Endothelial cell of umbilical vein (primary cell): ENCODE data around the gene R3HCC1L. TPM values are rescaled to one million over a fixed set of nuclear protein-coding genes. Genes with fewer than 3 reads are reported as not detected.

Experiments
- BruUV-seq: library from RNA; stranded (reverse); fragments of 400-500 nt; replicated peaks from 2 replicates; lab custom pipeline; 2021; lab: Mats Ljungman, UMichigan
- CTCF ChIA-PET: fragments of 300-600, 350-600 bp; sonication (Branson Sonifier 250); formaldehyde crosslinking; loops from one replicate; lab custom pipeline; 2021; ENCODE audit warnings: antibody characterized with exemption, inconsistent platforms; lab: Charles Lee
- POLR2A ChIA-PET: fragments of 300-600, 350-600 bp; sonication (Branson Sonifier 250); formaldehyde crosslinking; loops from one replicate; lab custom pipeline; 2021; ENCODE audit warnings: antibody characterized with exemption, inconsistent platforms; lab: Charles Lee
- DNase-seq: peaks from one replicate; pipeline ENCODE4 v3.0.0-alpha.2; 2011; ENCODE audit warnings: low read depth, low spot score
- FAIRE-seq: peaks from 2 replicates; lab custom pipeline; 2011; peaks lifted over from hg19 to GRCh38; lab: Jason Lieb, UNC
- H2AFZ ChIP-seq: 2 replicates; pipeline ENCODE4 v1.6.0; 2012; ENCODE audit warnings: low read depth, low read length, control low read depth, inconsistent platforms
- H3K27ac ChIP-seq: 2 replicates; pipeline ENCODE4 v1.5.1; 2011; ENCODE audit warnings: low read depth, mild to moderate bottlenecking, control low read depth, low read length, moderate library complexity; ENCODE audit not compliant: insufficient read depth
- H3K27me3 ChIP-seq, 2 experiments: 2 replicates each; pipeline versions ENCODE4 v1.6.0 to v1.6.1; 2011; ENCODE audit warnings: low read length in 2 of 2, mixed read lengths in 1 of 2; ENCODE audit not compliant: control insufficient read depth in 2 of 2, insufficient read depth in 2 of 2
- H3K36me3 ChIP-seq, 2 experiments: 2 replicates in 1 of 2; 3 replicates in 1 of 2; pipeline ENCODE4 v1.5.1; 2011; ENCODE audit warnings: low read length in 2 of 2, mild to moderate bottlenecking in 1 of 2, moderate library complexity in 1 of 2; ENCODE audit not compliant: control insufficient read depth in 2 of 2, insufficient read depth in 2 of 2; ENCODE audit errors: extremely low read depth in 1 of 2
- H3K4me1 ChIP-seq: 3 replicates; pipeline ENCODE4 v1.5.1; 2011; ENCODE audit warnings: mild to moderate bottlenecking, low read length; ENCODE audit not compliant: control insufficient read depth, insufficient read depth; ENCODE audit errors: extremely low read depth
- H3K4me2 ChIP-seq: 2 replicates; pipeline ENCODE4 v1.6.1; 2011; ENCODE audit warnings: low read length, control low read depth, mixed read lengths; ENCODE audit not compliant: insufficient read depth
- H3K4me3 ChIP-seq, 3 experiments: fragments of 200-600 bp in 1 of 3; sonication (generic), shearing (Covaris generic) in 1 of 3; replicated peaks in 1 of 3; 2 replicates each; pipeline ENCODE4 v1.5.1; 2011 to 2016; ENCODE audit warnings: control low read depth in 3 of 3, low read length in 3 of 3, mild to moderate bottlenecking in 2 of 3, inconsistent platforms in 1 of 3, low read depth in 1 of 3, moderate library complexity in 1 of 3; ENCODE audit not compliant: insufficient read depth in 1 of 3
- H3K79me2 ChIP-seq: 2 replicates; pipeline ENCODE4 v1.6.0; 2012; ENCODE audit warnings: low read length, inconsistent platforms; ENCODE audit not compliant: control insufficient read depth, insufficient read depth
- H3K9ac ChIP-seq: replicated peaks from 2 replicates; pipeline ENCODE3; 2011; ENCODE audit warnings: low read length, control low read depth; ENCODE audit not compliant: insufficient read depth; ENCODE audit errors: extremely low read depth
- H3K9me1 ChIP-seq: replicated peaks from 3 replicates; pipeline ENCODE4 v1.6.0; 2011; ENCODE audit warnings: mild to moderate bottlenecking, low read length; ENCODE audit not compliant: control insufficient read depth, insufficient read depth; ENCODE audit errors: extremely low read depth
- H3K9me3 ChIP-seq: replicated peaks from 2 replicates; pipeline ENCODE4 v1.5.1; 2012; ENCODE audit warnings: low read length, inconsistent platforms; ENCODE audit not compliant: control insufficient read depth, insufficient read depth
- H4K20me1 ChIP-seq: replicated peaks from 2 replicates; pipeline ENCODE3; 2011; ENCODE audit warnings: mild to moderate bottlenecking, low read length; ENCODE audit not compliant: control insufficient read depth, insufficient read depth; ENCODE audit errors: extremely low read depth
- EZH2 ChIP-seq: IDR thresholded peaks from 2 replicates; pipeline ENCODE4 v1.6.1; 2012; ENCODE audit warnings: borderline replicate concordance, low read depth, mild to moderate bottlenecking, moderate library complexity, low read length, inconsistent platforms; ENCODE audit not compliant: severe bottlenecking
- FOS ChIP-seq: IDR thresholded peaks from 2 replicates; pipeline ENCODE4 v1.6.1; 2011; ENCODE audit warnings: mild to moderate bottlenecking, low read length, moderate library complexity, borderline replicate concordance; ENCODE audit not compliant: insufficient read depth
- GATA2 ChIP-seq: IDR thresholded peaks from 2 replicates; pipeline ENCODE4 v1.7.0; 2011; ENCODE audit warnings: low read depth, mild to moderate bottlenecking, moderate library complexity, mixed read lengths, low read length; ENCODE audit not compliant: insufficient read length, insufficient read depth
- JUN ChIP-seq: IDR thresholded peaks from 2 replicates; pipeline ENCODE4 v1.6.1; 2011; ENCODE audit warnings: borderline replicate concordance, low read depth; ENCODE audit not compliant: insufficient read length, insufficient read depth
- MYC ChIP-seq: IDR thresholded peaks from one replicate; pipeline ENCODE4 v1.6.1; 2011; ENCODE audit warnings: mild to moderate bottlenecking, low read depth, low read length
- POLR2A ChIP-seq: IDR thresholded peaks from 2 replicates; pipeline ENCODE4 v1.6.1; 2012; ENCODE audit warnings: low read depth, mild to moderate bottlenecking, control low read depth, low read length
- POLR2AphosphoS5 ChIP-seq: IDR thresholded peaks from 2 replicates; pipeline ENCODE4 v1.6.1; 2012; ENCODE audit warnings: low read depth, mild to moderate bottlenecking, control low read depth, low read length, moderate library complexity; ENCODE audit not compliant: insufficient read depth
- dilution Hi-C: fragments of 300-500 bp; cut with MboI; formaldehyde crosslinking; loops from one replicate; pipeline ENCODE4 v1.15.0; 2019; ENCODE audit warnings: low sequenced_read_pairs; ENCODE audit not compliant: extremely low pct_ligation_motif_present
- intact Hi-C: fragments of 100-400 bp; cut with micrococcal nuclease; formaldehyde crosslinking; loops from one replicate; pipeline ENCODE4 v1.10.0; 2022
- polyA plus RNA-seq, 4 experiments: library from polyadenylated mRNA; depleted of rRNA in 3 of 4; stranded (reverse) in 3 of 4; unstranded in 1 of 4; fragments of >200 nt; gene quantifications; 2 replicates each; pipeline versions ENCODE4 v1.2.1 to v1.2.3, GENCODE V29; 2011 to 2012; ENCODE audit warnings: missing spikeins in 1 of 4
- total RNA-seq: library from RNA; stranded (reverse); gene quantifications from 2 replicates; pipeline ENCODE4 v1.2.3, GENCODE V29; 2021
- TF ChIP-seq, protein P1 (sequence below): IDR thresholded peaks from 2 replicates; pipeline ENCODE4 v1.6.1; 2011; ENCODE audit not compliant: insufficient read depth, insufficient read length
- TF ChIP-seq, protein P2 (sequence below), 2 donors: IDR thresholded peaks; 1 replicate in 1 of 2; 2 replicates in 1 of 2; pipeline ENCODE4 v1.5.1; 2011; ENCODE audit warnings: low read length in 2 of 2, mild to moderate bottlenecking in 2 of 2, moderate library complexity in 2 of 2, control low read depth in 1 of 2, inconsistent platforms in 1 of 2, low read depth in 1 of 2; ENCODE audit not compliant: insufficient read depth in 1 of 2; ENCODE audit errors: extremely low read depth in 1 of 2

Gene R3HCC1L
- total and polyA plus RNA-seq, 2 donors (not counting 3 experiments of a cell fraction or from before 2014, with no cell fraction given) = 6.3 to 12.4 TPM

DNA sequence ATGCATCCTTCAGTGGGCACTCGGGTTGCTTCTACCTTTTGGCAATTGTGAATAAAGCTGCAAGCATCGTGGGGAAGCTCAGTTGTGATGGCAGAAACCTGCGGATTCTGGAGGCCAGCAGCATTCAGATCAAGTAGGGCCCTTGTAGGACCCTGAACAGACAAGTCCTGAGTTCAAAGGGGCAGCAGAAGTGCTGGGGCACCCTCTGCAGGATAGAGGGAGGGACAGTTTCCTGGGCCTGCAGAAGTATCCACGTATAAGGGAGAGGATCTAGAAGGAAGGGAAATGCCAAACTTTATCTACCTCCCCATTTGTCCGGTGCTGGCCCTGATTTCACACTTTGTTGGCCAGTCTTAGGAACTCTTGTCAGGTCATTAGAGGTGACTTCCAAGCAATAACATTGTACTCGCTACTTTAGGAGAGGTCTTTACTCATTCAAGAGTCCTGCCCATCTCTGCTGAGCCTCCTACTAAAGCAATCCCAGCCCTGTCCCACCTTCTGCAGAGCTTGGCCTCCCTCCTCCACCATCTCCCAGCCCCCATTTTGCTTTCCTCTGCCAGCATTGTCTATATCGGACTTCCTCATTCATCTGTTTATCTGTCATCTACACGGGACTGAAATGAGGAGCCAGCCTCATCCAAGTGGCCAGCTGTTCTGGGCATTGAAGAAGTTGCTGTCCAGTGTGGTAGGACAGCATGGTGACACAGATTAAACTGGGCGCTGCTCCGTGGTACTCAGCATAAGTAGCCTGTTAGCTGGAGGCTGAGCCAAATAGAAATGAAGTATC is 26.6 kb upstream of the R3HCC1L start:
- Histone ChIP-seq H3K4me3 (no peak overlapping the region), H3K79me2 (no peaks in the 10 kb centered on the region), H3K36me3 (no peaks in the 10 kb centered on the region), H2AFZ (no peak overlapping the region), H3K27ac (no peak overlapping the region), H3K9me3 (no peaks in the 10 kb centered on the region), H3K4me1 (no peaks in the 10 kb centered on the region), H3K9ac (no peak overlapping the region), H3K27me3 (no peaks in the 10 kb centered on the region), H3K4me2 (no peak overlapping the region), H4K20me1 (no peaks in the 10 kb centered on the region), H3K9me1 (no peaks in the 10 kb centered on the region)
- dilution Hi-C loops (no loop called here), intact Hi-C loops (no loop called here)
- DNase-seq = no peak
- BruUV-seq = no TSS peak
- ChIA-PET CTCF (no interaction called here), POLR2A (no interaction called here)
- no peak for FAIRE-seq
- TF ChIP-seq MYC (no peak), EZH2 (no peak), JUN (no peak), POLR2A (no peak), POLR2AphosphoS5 (no peak), GATA2 (no peak), FOS (no peak)
- TF ChIP-seq, protein P1, sequence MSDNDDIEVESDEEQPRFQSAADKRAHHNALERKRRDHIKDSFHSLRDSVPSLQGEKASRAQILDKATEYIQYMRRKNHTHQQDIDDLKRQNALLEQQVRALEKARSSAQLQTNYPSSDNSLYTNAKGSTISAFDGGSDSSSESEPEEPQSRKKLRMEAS = no peak
- TF ChIP-seq, protein P2, sequence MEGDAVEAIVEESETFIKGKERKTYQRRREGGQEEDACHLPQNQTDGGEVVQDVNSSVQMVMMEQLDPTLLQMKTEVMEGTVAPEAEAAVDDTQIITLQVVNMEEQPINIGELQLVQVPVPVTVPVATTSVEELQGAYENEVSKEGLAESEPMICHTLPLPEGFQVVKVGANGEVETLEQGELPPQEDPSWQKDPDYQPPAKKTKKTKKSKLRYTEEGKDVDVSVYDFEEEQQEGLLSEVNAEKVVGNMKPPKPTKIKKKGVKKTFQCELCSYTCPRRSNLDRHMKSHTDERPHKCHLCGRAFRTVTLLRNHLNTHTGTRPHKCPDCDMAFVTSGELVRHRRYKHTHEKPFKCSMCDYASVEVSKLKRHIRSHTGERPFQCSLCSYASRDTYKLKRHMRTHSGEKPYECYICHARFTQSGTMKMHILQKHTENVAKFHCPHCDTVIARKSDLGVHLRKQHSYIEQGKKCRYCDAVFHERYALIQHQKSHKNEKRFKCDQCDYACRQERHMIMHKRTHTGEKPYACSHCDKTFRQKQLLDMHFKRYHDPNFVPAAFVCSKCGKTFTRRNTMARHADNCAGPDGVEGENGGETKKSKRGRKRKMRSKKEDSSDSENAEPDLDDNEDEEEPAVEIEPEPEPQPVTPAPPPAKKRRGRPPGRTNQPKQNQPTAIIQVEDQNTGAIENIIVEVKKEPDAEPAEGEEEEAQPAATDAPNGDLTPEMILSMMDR (IDR thresholded peaks at IDR 0.05; ENCODE audit: extremely low read depth in 1 of 2, insufficient read depth in 1 of 2, low read depth in 1 of 2, low read length in 2 of 2) = no peak
